Vagina (tissue), 2 donors: Measurements from ENCODE around the gene ACAP3. TPM values are rescaled to one million over a fixed set of nuclear protein-coding genes. Genes with fewer than 3 reads are reported as not detected.

Source experiments
- DNase-seq, 2 donors: peaks; one replicate each; pipeline ENCODE4 v3.0.0-alpha.2; 2017; ENCODE audit errors: extremely low spot score in 2 of 2
- H3K27ac ChIP-seq: fragments of 200-600 bp; sonication (generic); one replicate; pipeline ENCODE4 v1.5.1; 2019
- H3K27me3 ChIP-seq: fragments of 200-600 bp; sonication (generic); one replicate; pipeline ENCODE4 v1.5.1; 2019
- H3K36me3 ChIP-seq, 2 donors: fragments of 200-600 bp; sonication (generic); one replicate each; pipeline ENCODE4 v1.5.1; 2017 to 2019
- H3K4me1 ChIP-seq: fragments of 200-600 bp; sonication (generic); one replicate; pipeline ENCODE4 v1.5.1; 2019
- H3K4me3 ChIP-seq, 2 donors: fragments of 200-600 bp; sonication (generic); 1 replicate in 1 of 2; 2 replicates in 1 of 2; pipeline ENCODE4 v1.5.1; 2016 to 2019
- H3K9me3 ChIP-seq: fragments of 200-600 bp; sonication (generic); one replicate; pipeline ENCODE4 v1.5.1; 2019
- POLR2A ChIP-seq, 2 donors: fragments of 450-650 bp; IDR thresholded peaks; one replicate each; pipeline ENCODE4 v1.6.1; 2017; ENCODE audit warnings: antibody characterized with exemption in 2 of 2, mild to moderate bottlenecking in 2 of 2, moderate library complexity in 2 of 2
- POLR2AphosphoS5 ChIP-seq, 2 donors: sonication (generic); formaldehyde crosslinking; IDR thresholded peaks; one replicate each; pipeline ENCODE4 v1.9.0; 2017; ENCODE audit warnings: antibody characterized with exemption in 2 of 2, mild to moderate bottlenecking in 2 of 2, low read depth in 1 of 2; ENCODE audit not compliant: insufficient read depth in 1 of 2
- intact Hi-C: fragments of 100-400 bp; cut with DNase I; formaldehyde crosslinking; loops from one replicate; pipeline ENCODE4 v1.15.1; 2023
- total RNA-seq: library from RNA; depleted of rRNA; stranded (reverse); fragments of >200 nt; gene quantifications from one replicate; pipeline ENCODE4 v1.2.3, GENCODE V29; 2016
- TF ChIP-seq, protein P1 (sequence below), 3 experiments: fragments of 450-650 bp in 2 of 3; fragments of 200-600 bp in 1 of 3; sonication (generic) in 1 of 3; IDR thresholded peaks; one replicate each; pipeline ENCODE4 v1.5.1; 2017 to 2019; ENCODE audit warnings: antibody characterized with exemption in 3 of 3, mild to moderate bottlenecking in 2 of 3, moderate library complexity in 2 of 3

Gene ACAP3, protein sequence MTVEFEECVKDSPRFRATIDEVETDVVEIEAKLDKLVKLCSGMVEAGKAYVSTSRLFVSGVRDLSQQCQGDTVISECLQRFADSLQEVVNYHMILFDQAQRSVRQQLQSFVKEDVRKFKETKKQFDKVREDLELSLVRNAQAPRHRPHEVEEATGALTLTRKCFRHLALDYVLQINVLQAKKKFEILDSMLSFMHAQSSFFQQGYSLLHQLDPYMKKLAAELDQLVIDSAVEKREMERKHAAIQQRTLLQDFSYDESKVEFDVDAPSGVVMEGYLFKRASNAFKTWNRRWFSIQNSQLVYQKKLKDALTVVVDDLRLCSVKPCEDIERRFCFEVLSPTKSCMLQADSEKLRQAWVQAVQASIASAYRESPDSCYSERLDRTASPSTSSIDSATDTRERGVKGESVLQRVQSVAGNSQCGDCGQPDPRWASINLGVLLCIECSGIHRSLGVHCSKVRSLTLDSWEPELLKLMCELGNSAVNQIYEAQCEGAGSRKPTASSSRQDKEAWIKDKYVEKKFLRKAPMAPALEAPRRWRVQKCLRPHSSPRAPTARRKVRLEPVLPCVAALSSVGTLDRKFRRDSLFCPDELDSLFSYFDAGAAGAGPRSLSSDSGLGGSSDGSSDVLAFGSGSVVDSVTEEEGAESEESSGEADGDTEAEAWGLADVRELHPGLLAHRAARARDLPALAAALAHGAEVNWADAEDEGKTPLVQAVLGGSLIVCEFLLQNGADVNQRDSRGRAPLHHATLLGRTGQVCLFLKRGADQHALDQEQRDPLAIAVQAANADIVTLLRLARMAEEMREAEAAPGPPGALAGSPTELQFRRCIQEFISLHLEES
- 68.5 TPM for total RNA-seq

DNA sequence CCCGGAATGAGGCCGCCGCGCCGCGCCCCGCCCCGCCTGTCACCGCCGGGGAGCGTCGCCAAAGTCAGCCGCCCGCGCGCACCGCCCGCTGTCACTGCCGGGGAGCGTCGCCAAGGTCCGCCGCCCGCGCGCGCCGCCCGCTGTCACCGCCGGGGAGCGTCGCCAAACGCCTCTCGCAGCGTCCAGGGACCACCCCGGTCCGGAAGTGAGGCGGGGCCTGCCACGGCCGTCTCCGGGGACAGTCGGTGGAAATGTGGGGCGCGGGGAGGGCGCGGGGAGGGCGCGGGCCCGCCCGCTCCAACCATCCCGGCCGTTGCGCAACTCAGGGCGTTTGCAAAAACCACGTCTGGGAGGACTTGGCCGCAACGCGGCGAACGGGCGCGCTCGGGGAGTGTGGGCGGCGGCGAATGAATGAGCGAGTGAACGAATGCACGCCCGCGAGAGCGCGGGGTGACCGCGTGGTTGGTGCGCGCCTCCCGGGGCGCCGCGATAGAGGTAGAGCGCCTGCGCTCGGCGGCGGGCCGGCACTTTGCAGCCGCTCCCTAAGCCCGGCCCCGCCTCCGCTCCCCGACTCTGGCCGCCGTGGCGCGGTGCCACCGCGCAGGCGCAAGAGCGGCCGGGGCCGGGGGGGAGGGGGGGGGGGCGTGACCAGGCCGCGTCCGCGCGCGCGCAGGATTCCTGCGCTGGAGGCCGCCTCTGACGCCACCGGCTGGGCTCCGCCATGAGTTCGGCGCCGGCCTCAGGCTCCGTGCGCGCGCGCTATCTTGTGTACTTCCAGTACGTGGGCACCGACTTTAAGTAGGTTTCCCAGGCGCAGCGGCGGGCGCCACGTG, at the start of gene ACAP3, which contains the start of gene PUSL1:
ACAP3 (minus strand) TSS at position 8 of the 833 bp plus-strand sequence. CDS start 115 bp downstream, outside the sequence.
PUSL1 (plus strand) TSS at position 675 of the 833 bp plus-strand sequence; CDS start at position 722, 47 bp downstream.
- H3K27me3 ChIP-seq = no peaks in the 10 kb centered on the region
- H3K4me3 ChIP-seq = peak within 1 kb of the TSS; percentile 95 to 97
- H3K4me1 ChIP-seq = peaks cover 62% of the 10 kb centered on the region
- no peaks in the 10 kb centered on the region for H3K9me3 ChIP-seq
- peak within 1 kb of the TSS; percentile 93 for H3K27ac ChIP-seq
- intact Hi-C loops = loop anchor here (5.0 kb wide), 1 partner anchor 39 kb away; the partner anchor contains the start of gene DVL1
- TF ChIP-seq, protein P1, sequence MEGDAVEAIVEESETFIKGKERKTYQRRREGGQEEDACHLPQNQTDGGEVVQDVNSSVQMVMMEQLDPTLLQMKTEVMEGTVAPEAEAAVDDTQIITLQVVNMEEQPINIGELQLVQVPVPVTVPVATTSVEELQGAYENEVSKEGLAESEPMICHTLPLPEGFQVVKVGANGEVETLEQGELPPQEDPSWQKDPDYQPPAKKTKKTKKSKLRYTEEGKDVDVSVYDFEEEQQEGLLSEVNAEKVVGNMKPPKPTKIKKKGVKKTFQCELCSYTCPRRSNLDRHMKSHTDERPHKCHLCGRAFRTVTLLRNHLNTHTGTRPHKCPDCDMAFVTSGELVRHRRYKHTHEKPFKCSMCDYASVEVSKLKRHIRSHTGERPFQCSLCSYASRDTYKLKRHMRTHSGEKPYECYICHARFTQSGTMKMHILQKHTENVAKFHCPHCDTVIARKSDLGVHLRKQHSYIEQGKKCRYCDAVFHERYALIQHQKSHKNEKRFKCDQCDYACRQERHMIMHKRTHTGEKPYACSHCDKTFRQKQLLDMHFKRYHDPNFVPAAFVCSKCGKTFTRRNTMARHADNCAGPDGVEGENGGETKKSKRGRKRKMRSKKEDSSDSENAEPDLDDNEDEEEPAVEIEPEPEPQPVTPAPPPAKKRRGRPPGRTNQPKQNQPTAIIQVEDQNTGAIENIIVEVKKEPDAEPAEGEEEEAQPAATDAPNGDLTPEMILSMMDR (IDR thresholded peaks at IDR 0.05) = peak in 1 of 3 experiments; percentile 23
- TF ChIP-seq POLR2A (IDR thresholded peaks at IDR 0.05) (peak in 1 of 2 donors; percentile 29), POLR2AphosphoS5 (IDR thresholded peaks at IDR 0.05; ENCODE audit: insufficient read depth in 1 of 2, low read depth in 1 of 2) (peak in 1 of 2 donors; percentile 75)
- peaks cover 0 to 22% of the 10 kb centered on the region in 2 donors for H3K36me3 ChIP-seq
- DNase-seq = peak in 1 of 2 donors; percentile 96

DNA sequence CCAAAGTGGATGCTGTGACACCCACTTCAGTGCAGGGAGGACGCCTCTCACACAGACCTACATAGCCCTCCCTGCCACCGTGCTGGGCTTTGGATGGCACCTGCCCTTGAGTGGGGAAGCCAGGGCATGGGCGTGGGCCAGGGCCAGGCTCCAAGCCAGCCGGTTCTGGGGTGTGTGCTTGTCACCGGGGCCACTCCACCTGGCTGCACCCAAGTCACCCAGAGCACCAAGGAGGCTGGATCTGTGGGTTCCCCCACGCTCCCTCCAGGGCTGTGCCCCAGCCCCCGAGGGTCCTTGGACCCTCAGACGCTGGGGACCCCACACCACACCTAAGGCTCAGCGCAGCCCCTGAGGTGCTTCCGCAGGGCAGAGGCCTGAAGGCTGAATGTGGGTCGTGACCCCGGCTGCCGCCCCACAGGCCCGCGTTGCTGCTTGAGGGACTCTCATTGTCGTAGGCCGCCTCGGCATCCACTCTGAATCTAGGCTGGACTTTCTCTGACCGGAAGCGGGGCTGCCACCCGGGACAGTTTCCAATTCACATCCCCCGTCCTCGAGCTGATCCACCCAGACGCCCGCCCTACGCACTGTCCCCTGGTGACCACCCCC, 49.2 kb upstream of the ACAP3 start:
- Histone ChIP-seq H3K4me1 (peaks cover 97% of the 10 kb centered on the region), H3K36me3 (peaks cover 0 to 8% of the 10 kb centered on the region in 2 donors)

DNA sequence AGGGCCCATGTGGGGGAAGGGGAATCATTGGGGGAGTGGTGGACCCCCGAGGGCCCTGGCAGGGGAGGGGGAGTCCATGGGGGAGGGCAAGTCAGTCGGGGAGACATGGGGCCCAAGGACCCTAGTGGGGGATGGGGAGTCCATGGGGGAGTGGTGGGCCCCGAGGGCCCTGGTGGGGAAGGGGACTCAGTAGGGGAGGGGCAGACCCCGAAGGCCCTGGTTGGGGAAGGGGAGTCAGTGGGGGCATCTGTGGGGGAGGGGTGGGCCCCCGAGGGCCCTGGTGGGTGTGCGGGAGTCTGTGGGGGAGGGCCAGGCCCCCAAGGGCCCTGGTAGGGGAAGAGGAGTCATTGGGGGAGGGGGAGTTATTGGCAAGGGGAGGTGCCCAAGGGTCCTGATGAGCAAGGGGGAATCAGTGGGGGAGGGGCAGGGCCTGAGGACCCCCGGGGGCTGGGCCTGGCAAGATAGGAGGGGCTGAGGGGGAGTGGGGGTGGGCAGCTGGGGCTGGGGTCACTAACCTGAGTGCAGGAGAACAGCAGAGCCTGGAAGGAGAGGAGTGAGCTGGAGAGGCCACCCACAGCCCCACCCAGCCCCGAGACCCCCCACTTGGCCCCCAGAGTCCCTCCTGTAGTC, 48.6 kb upstream of the ACAP3 start:
- peak overlapping the region; percentile 54 to 61 for H3K4me3 ChIP-seq

More for the DNA sequence above, 49.2 kb upstream of the ACAP3 start:
- H3K9me3 ChIP-seq = no peaks in the 10 kb centered on the region
- intact Hi-C loops = no loop called here
- peak overlapping the region; percentile 54 to 61 for H3K4me3 ChIP-seq
- no peaks in the 10 kb centered on the region for H3K27me3 ChIP-seq
- no peak for DNase-seq
- TF ChIP-seq, protein P1 (IDR thresholded peaks at IDR 0.05) = no peak
- TF ChIP-seq POLR2AphosphoS5 (IDR thresholded peaks at IDR 0.05; ENCODE audit: insufficient read depth in 1 of 2, low read depth in 1 of 2) = no peak
- TF ChIP-seq POLR2A (IDR thresholded peaks at IDR 0.05) = no peak
- H3K27ac ChIP-seq = peak overlapping the region; percentile 92

More for the DNA sequence above, 48.6 kb upstream of the ACAP3 start:
- Histone ChIP-seq H3K27ac (peak overlapping the region; percentile 92), H3K36me3 (peaks cover 0 to 8% of the 10 kb centered on the region in 2 donors), H3K9me3 (no peaks in the 10 kb centered on the region), H3K4me1 (peaks cover 97% of the 10 kb centered on the region), H3K27me3 (no peaks in the 10 kb centered on the region)
- no peak for TF ChIP-seq POLR2AphosphoS5 (IDR thresholded peaks at IDR 0.05; ENCODE audit: insufficient read depth in 1 of 2, low read depth in 1 of 2)
- TF ChIP-seq, protein P1 (IDR thresholded peaks at IDR 0.05) = no peak
- TF ChIP-seq POLR2A (IDR thresholded peaks at IDR 0.05) = no peak
- no peak for DNase-seq
- intact Hi-C loops = no loop called here
